HCT116 (cell line): ENCODE results near the gene SLC5A6. TPM values are rescaled to one million over a fixed set of nuclear protein-coding genes. Genes with fewer than 3 reads are reported as not detected.

Experiments
- ATAC-seq: fragments of 200-7000 bp; cut with Tn5 transposase; 2 replicates; pipeline ENCODE4 v1.9.1; 2020; ENCODE audit warnings: mild to moderate bottlenecking, moderate library complexity
- BruUV-seq: library from RNA; stranded (reverse); fragments of 400-500 nt; replicated peaks from 2 replicates; lab custom pipeline; 2021; lab: Mats Ljungman, UMichigan
- CTCF ChIA-PET: fragments of 300-600 bp; sonication (Branson Sonifier 250); formaldehyde crosslinking; loops from one replicate; lab custom pipeline; 2021; ENCODE audit warnings: antibody characterized with exemption; lab: Charles Lee
- POLR2A ChIA-PET: fragments of 300-600, 350-600 bp; sonication (Branson Sonifier 250); formaldehyde crosslinking; loops from one replicate; lab custom pipeline; 2021; ENCODE audit warnings: antibody characterized with exemption; lab: Charles Lee
- RAD21 ChIA-PET, 2 experiments: fragments of 300-600 bp; sonication (Branson Sonifier 250); formaldehyde crosslinking; loops; one replicate each; lab custom pipeline; 2023; ENCODE audit warnings: low total read pairs in 2 of 2; ENCODE audit not compliant: uncharacterized antibody in 2 of 2, unreplicated experiment in 2 of 2, low non-redundant PET in 1 of 2; lab: Charles Lee
- DNase-seq: peaks from one replicate; pipeline ENCODE4 v3.0.0-alpha.2; 2010; ENCODE audit warnings: low read depth, low spot score
- H2AFZ ChIP-seq: fragments of 200-600 bp; shearing (Covaris generic), sonication (generic); 2 replicates; pipeline ENCODE4 v1.6.1; 2017; ENCODE audit warnings: low read depth, mixed run types, mixed read lengths, antibody characterized with exemption, low read length; ENCODE audit not compliant: poor library complexity, severe bottlenecking
- H3K27ac ChIP-seq: 2 replicates; pipeline ENCODE4 v1.5.1; 2012; ENCODE audit warnings: low read depth, low read length
- H3K27me3 ChIP-seq: fragments of 200-600 bp; sonication (generic); 2 replicates; pipeline ENCODE4 v1.6.1; 2016; ENCODE audit warnings: mixed run types, low read length, mixed read lengths; ENCODE audit not compliant: insufficient read depth
- H3K36me3 ChIP-seq, 2 experiments: fragments of 200-500 bp in 1 of 2; fragments of 200-600 bp in 1 of 2; sonication (Bioruptor generic) in 1 of 2; sonication (generic) in 1 of 2; 2 replicates each; pipeline versions ENCODE4 v1.5.1 to v1.6.1; 2014 to 2016; ENCODE audit warnings: low read length in 2 of 2, inconsistent platforms in 1 of 2, mixed read lengths in 1 of 2, mixed run types in 1 of 2; ENCODE audit not compliant: insufficient read depth in 2 of 2, control insufficient read depth in 1 of 2
- H3K4me1 ChIP-seq, 2 experiments: fragments of 200-600 bp in 1 of 2; sonication (generic) in 1 of 2; 2 replicates each; pipeline versions ENCODE4 v1.5.1 to v1.6.1; 2012 to 2017; ENCODE audit warnings: low read length in 2 of 2, inconsistent platforms in 1 of 2, mild to moderate bottlenecking in 1 of 2, mixed read lengths in 1 of 2, mixed run types in 1 of 2, moderate library complexity in 1 of 2; ENCODE audit not compliant: insufficient read depth in 2 of 2, control insufficient read depth in 1 of 2
- H3K4me2 ChIP-seq: fragments of 200-600 bp; sonication (generic); 2 replicates; pipeline ENCODE4 v1.6.1; 2017; ENCODE audit warnings: mixed run types, low read length, mixed read lengths
- H3K4me3 ChIP-seq, 2 experiments: fragments of 200-600 bp in 1 of 2; sonication (generic) in 1 of 2; replicated peaks in 1 of 2; 2 replicates each; pipeline ENCODE4 v1.5.1; 2011 to 2016; ENCODE audit warnings: low read length in 2 of 2, control low read depth in 1 of 2, low read depth in 1 of 2, mild to moderate bottlenecking in 1 of 2, mixed read lengths in 1 of 2, mixed run types in 1 of 2
- H3K79me2 ChIP-seq: fragments of 200-600 bp; sonication (generic); 2 replicates; pipeline ENCODE4 v1.6.1; 2017; ENCODE audit warnings: mild to moderate bottlenecking, mixed run types, low read length, moderate library complexity, mixed read lengths; ENCODE audit not compliant: insufficient read depth
- H3K9ac ChIP-seq: fragments of 200-600 bp; sonication (generic); 2 replicates; pipeline ENCODE4 v1.6.1; 2016; ENCODE audit warnings: low read length, mixed read lengths
- H3K9me2 ChIP-seq: fragments of 200-600 bp; sonication (generic), shearing (Covaris generic); 2 replicates; pipeline ENCODE4 v1.6.1; 2017; ENCODE audit warnings: mixed run types, mild to moderate bottlenecking, moderate library complexity; ENCODE audit not compliant: insufficient read depth
- H3K9me3 ChIP-seq, 2 experiments: fragments of 200-500 bp in 1 of 2; fragments of 200-600 bp in 1 of 2; sonication (Bioruptor generic) in 1 of 2; sonication (generic) in 1 of 2; 2 replicates each; pipeline ENCODE4 v1.6.1; 2014 to 2017; ENCODE audit warnings: low read length in 2 of 2, mixed read lengths in 2 of 2, inconsistent platforms in 1 of 2, low read depth in 1 of 2, mild to moderate bottlenecking in 1 of 2, mixed run types in 1 of 2, moderate library complexity in 1 of 2; ENCODE audit not compliant: control insufficient read depth in 1 of 2, insufficient read depth in 1 of 2
- H4K20me1 ChIP-seq: fragments of 200-600 bp; sonication (generic), shearing (Covaris generic); 2 replicates; pipeline ENCODE4 v1.6.1; 2017; ENCODE audit warnings: mixed run types, mild to moderate bottlenecking, moderate library complexity; ENCODE audit not compliant: insufficient read depth
- ATF3 ChIP-seq: IDR thresholded peaks from 2 replicates; pipeline ENCODE4 v1.6.1; 2012
- CBX3 ChIP-seq: IDR thresholded peaks from 2 replicates; pipeline ENCODE4 v1.6.1; 2012; ENCODE audit warnings: low read depth
- CEBPB ChIP-seq: IDR thresholded peaks from 2 replicates; pipeline ENCODE4 v1.6.1; 2012; ENCODE audit warnings: low read depth
- ELF1 ChIP-seq: IDR thresholded peaks from 2 replicates; pipeline ENCODE4 v1.6.1; 2012; ENCODE audit warnings: low read depth, borderline replicate concordance
- EZH2 ChIP-seq: fragments of 200-600 bp; sonication (generic); IDR thresholded peaks from 2 replicates; pipeline ENCODE4 v1.6.1; 2017; ENCODE audit warnings: antibody characterized with exemption, mixed run types
- EZH2phosphoT487 ChIP-seq: fragments of 200-600 bp; IDR thresholded peaks from 2 replicates; pipeline ENCODE4 v1.6.1; 2018; ENCODE audit warnings: antibody characterized with exemption, borderline replicate concordance
- JUND ChIP-seq: IDR thresholded peaks from 2 replicates; pipeline ENCODE4 v1.6.1; 2012
- POLR2A ChIP-seq: IDR thresholded peaks from 2 replicates; pipeline ENCODE4 v1.7.0; 2011; ENCODE audit warnings: borderline replicate concordance; ENCODE audit not compliant: insufficient read depth, insufficient read length; ENCODE audit errors: extremely low read depth
- RAD21 ChIP-seq: IDR thresholded peaks from 2 replicates; pipeline ENCODE4 v1.6.1; 2012; ENCODE audit warnings: low read depth, mild to moderate bottlenecking
- SP1 ChIP-seq: IDR thresholded peaks from 2 replicates; pipeline ENCODE4 v1.6.1; 2012; ENCODE audit warnings: low read depth
- SRF ChIP-seq: IDR thresholded peaks from 2 replicates; pipeline ENCODE4 v1.6.1; 2012; ENCODE audit warnings: low read depth
- YY1 ChIP-seq: IDR thresholded peaks from 2 replicates; pipeline ENCODE4 v1.6.1; 2011; ENCODE audit warnings: low read length, low read depth, moderate library complexity, mild to moderate bottlenecking; ENCODE audit not compliant: insufficient replicate concordance; ENCODE audit errors: extremely low read depth
- ZFX ChIP-seq: fragments of 450-650 bp; IDR thresholded peaks from 2 replicates; pipeline ENCODE4 v1.6.1; 2017
- ZNF274 ChIP-seq: fragments of 200-500 bp; sonication (Bioruptor generic); IDR thresholded peaks from 2 replicates; pipeline ENCODE4 v1.6.1; 2014; ENCODE audit warnings: mild to moderate bottlenecking, low read depth, low read length, inconsistent platforms
- intact Hi-C: fragments of 100-400 bp; cut with micrococcal nuclease; formaldehyde crosslinking; loops from 2 replicates; pipeline ENCODE4 v1.10.0; 2022
- total RNA-seq: library from RNA; stranded (reverse); gene quantifications from one replicate; pipeline ENCODE4 v1.2.1, GENCODE V29; 2021; ENCODE audit not compliant: unreplicated experiment
- TF ChIP-seq, protein P1 (sequence below): IDR thresholded peaks from 2 replicates; pipeline ENCODE4 v1.6.1; 2011; ENCODE audit warnings: mild to moderate bottlenecking, low read length, moderate library complexity; ENCODE audit not compliant: insufficient replicate concordance; ENCODE audit errors: extremely low read depth
- TF ChIP-seq, protein P2 (sequence below): IDR thresholded peaks from 2 replicates; pipeline ENCODE4 v1.6.1; 2012; ENCODE audit warnings: low read depth
- TF ChIP-seq, protein P3 (sequence below): IDR thresholded peaks from 2 replicates; pipeline ENCODE4 v1.6.1; 2012

Gene SLC5A6
- total RNA-seq, 1 experiment from 2014 or later: 55.4 TPM

DNA sequence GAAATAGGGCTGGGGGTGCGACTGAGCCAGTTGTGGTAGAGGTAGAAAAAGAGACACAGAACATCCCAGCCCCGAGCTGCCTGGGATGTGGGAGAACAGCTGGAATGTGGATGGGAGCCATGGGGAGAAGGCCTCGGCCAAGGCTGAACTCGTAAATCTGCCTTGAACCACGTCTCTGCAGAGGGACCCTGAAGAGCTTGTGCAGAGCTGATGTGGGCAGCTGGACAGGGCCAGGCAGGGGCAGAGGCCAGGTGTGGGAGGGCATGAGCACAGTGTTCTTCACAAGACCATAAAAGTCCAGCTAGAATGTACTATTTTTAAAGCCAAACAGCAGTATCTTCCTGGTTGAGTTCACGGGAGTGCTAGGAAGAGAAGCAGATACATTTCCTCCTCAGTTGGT is 57.6 kb downstream of the SLC5A6 start:
- Histone ChIP-seq H3K4me1 (peaks cover 0 to 17% of the 10 kb centered on the region in 2 experiments; a peak in 2 of 4 replicates), H3K9ac (no peak overlapping the region)

More for the DNA sequence above, 57.6 kb downstream of the SLC5A6 start:
- ATAC-seq (no peak), DNase-seq (no peak)
- no peak overlapping the region for H2AFZ ChIP-seq
- ChIA-PET POLR2A (no interaction called here), RAD21 (no interaction called here), CTCF (interaction anchor here (0.9 kb wide), 1 partner anchor 15 kb away, joined by 5 read pairs; no protein-coding TSS in a partner anchor)
- H3K36me3 ChIP-seq: no peaks in the 10 kb centered on the region
- no peaks in the 10 kb centered on the region for H3K79me2 ChIP-seq
- TF ChIP-seq CBX3 (no peak), ELF1 (no peak), RAD21 (no peak), POLR2A (no peak), SP1 (no peak), SRF (no peak), ATF3 (no peak), ZNF274 (no peak), EZH2 (no peak), ZFX (no peak), JUND (no peak), CEBPB (no peak), YY1 (no peak), EZH2phosphoT487 (no peak)
- TF ChIP-seq, protein P1, sequence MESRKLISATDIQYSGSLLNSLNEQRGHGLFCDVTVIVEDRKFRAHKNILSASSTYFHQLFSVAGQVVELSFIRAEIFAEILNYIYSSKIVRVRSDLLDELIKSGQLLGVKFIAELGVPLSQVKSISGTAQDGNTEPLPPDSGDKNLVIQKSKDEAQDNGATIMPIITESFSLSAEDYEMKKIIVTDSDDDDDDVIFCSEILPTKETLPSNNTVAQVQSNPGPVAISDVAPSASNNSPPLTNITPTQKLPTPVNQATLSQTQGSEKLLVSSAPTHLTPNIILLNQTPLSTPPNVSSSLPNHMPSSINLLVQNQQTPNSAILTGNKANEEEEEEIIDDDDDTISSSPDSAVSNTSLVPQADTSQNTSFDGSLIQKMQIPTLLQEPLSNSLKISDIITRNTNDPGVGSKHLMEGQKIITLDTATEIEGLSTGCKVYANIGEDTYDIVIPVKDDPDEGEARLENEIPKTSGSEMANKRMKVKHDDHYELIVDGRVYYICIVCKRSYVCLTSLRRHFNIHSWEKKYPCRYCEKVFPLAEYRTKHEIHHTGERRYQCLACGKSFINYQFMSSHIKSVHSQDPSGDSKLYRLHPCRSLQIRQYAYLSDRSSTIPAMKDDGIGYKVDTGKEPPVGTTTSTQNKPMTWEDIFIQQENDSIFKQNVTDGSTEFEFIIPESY: no peak
- TF ChIP-seq, protein P2, sequence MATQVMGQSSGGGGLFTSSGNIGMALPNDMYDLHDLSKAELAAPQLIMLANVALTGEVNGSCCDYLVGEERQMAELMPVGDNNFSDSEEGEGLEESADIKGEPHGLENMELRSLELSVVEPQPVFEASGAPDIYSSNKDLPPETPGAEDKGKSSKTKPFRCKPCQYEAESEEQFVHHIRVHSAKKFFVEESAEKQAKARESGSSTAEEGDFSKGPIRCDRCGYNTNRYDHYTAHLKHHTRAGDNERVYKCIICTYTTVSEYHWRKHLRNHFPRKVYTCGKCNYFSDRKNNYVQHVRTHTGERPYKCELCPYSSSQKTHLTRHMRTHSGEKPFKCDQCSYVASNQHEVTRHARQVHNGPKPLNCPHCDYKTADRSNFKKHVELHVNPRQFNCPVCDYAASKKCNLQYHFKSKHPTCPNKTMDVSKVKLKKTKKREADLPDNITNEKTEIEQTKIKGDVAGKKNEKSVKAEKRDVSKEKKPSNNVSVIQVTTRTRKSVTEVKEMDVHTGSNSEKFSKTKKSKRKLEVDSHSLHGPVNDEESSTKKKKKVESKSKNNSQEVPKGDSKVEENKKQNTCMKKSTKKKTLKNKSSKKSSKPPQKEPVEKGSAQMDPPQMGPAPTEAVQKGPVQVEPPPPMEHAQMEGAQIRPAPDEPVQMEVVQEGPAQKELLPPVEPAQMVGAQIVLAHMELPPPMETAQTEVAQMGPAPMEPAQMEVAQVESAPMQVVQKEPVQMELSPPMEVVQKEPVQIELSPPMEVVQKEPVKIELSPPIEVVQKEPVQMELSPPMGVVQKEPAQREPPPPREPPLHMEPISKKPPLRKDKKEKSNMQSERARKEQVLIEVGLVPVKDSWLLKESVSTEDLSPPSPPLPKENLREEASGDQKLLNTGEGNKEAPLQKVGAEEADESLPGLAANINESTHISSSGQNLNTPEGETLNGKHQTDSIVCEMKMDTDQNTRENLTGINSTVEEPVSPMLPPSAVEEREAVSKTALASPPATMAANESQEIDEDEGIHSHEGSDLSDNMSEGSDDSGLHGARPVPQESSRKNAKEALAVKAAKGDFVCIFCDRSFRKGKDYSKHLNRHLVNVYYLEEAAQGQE: no peak
- TF ChIP-seq, protein P3, sequence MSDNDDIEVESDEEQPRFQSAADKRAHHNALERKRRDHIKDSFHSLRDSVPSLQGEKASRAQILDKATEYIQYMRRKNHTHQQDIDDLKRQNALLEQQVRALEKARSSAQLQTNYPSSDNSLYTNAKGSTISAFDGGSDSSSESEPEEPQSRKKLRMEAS: no peak
- H3K4me3 ChIP-seq: no peak overlapping the region
- H3K27me3 ChIP-seq: no peaks in the 10 kb centered on the region
- H3K27ac ChIP-seq: no peak overlapping the region
- intact Hi-C loops: no loop called here
- no peaks in the 10 kb centered on the region for H4K20me1 ChIP-seq
- no TSS peak for BruUV-seq
- no peaks in the 10 kb centered on the region for H3K9me2 ChIP-seq
- no peak overlapping the region for H3K4me2 ChIP-seq
- H3K9me3 ChIP-seq: no peaks in the 10 kb centered on the region
